Colonic mucosa (tissue), 4 donors: ENCODE data around the gene TCP1. TPM values are rescaled to one million over a fixed set of nuclear protein-coding genes. Genes with fewer than 3 reads are reported as not detected.

ENCODE experiments used
- DNase-seq: peaks from one replicate; pipeline ENCODE4 v3.0.0-alpha.2; 2020
- H3K27ac ChIP-seq: fragments of 200-600 bp; one replicate; pipeline ENCODE4 v1.8.0; 2021
- H3K27me3 ChIP-seq: fragments of 200-600 bp; one replicate; pipeline ENCODE4 v1.8.0; 2021
- H3K36me3 ChIP-seq: fragments of 200-600 bp; one replicate; pipeline ENCODE4 v1.8.0; 2021
- H3K4me1 ChIP-seq: fragments of 200-600 bp; one replicate; pipeline ENCODE4 v1.8.0; 2021; ENCODE audit warnings: mild to moderate bottlenecking
- H3K4me3 ChIP-seq: fragments of 200-600 bp; one replicate; pipeline ENCODE4 v1.8.0; 2021
- H3K9ac ChIP-seq, 2 donors: one replicate each; pipeline ENCODE4 v1.7.0; 2013; ENCODE audit warnings: control low read depth in 2 of 2, low read depth in 2 of 2, low read length in 2 of 2
- H3K9me3 ChIP-seq: fragments of 200-600 bp; one replicate; pipeline ENCODE4 v1.8.0; 2021
- intact Hi-C: fragments of 100-400 bp; cut with DNase I; formaldehyde crosslinking; loops from one replicate; pipeline ENCODE4 v1.14.1; 2022
- total RNA-seq, 2 donors: library from RNA; stranded (reverse); fragmentation: NEBNext Ultra II Directional in 1 of 2; extraction: Animal tissue kit (Norgen Biotek cat#: 25700) in 1 of 2; gene quantifications; one replicate each; pipeline ENCODE4 v1.2.1, GENCODE V29; 2021
- TF ChIP-seq, protein P1 (sequence below): fragments of 200-600 bp; IDR thresholded peaks from one replicate; pipeline ENCODE4 v1.8.0; 2022; ENCODE audit warnings: antibody characterized with exemption, mild to moderate bottlenecking
- donor health status: healthy.
- donor health status: DM: no; HTN: no; CAD: no.
- donor health status: DM: no; HTN: no; CAD: no.

TCP1 gene
- total RNA-seq, 2 donors from 2014 or later: 163 to 294 TPM

DNA sequence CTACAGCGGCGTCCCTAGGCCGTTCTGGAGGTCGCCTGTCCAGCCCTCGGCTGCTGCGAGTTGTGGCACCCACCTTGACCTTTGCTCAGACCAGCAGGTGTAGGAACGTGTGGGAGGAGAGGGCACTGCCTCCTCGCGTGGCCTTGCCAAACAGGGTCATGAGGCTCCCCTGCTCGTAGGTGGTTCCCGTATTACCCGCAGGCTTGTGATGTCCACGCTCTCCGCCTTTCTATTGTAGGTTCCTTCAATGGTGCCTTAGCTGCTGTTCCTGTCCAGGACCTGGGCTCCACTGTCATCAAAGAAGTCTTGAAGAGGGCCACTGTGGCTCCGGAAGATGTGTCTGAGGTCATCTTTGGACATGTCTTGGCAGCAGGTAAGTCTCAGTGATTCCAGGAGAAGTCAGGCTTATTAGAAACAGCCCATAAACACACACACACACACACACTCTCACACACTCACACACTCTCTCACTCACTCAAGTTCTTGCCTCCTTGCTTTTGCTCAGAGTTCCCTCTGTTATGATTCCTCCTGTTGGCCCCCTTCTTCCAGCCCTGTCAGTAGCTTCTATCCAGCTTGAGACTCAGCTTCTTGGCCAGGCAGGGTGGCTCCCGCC lies 26.6 kb downstream of the TCP1 start:
- intact Hi-C loops: no loop called here
- no peaks in the 10 kb centered on the region for H3K27me3 ChIP-seq
- DNase-seq: peak; percentile 28
- peak overlapping the region; percentile 100 for H3K27ac ChIP-seq
- peak overlapping the region; percentile 89 for H3K4me3 ChIP-seq
- TF ChIP-seq, protein P1, sequence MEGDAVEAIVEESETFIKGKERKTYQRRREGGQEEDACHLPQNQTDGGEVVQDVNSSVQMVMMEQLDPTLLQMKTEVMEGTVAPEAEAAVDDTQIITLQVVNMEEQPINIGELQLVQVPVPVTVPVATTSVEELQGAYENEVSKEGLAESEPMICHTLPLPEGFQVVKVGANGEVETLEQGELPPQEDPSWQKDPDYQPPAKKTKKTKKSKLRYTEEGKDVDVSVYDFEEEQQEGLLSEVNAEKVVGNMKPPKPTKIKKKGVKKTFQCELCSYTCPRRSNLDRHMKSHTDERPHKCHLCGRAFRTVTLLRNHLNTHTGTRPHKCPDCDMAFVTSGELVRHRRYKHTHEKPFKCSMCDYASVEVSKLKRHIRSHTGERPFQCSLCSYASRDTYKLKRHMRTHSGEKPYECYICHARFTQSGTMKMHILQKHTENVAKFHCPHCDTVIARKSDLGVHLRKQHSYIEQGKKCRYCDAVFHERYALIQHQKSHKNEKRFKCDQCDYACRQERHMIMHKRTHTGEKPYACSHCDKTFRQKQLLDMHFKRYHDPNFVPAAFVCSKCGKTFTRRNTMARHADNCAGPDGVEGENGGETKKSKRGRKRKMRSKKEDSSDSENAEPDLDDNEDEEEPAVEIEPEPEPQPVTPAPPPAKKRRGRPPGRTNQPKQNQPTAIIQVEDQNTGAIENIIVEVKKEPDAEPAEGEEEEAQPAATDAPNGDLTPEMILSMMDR: no peak
- peak overlapping the region; percentile 67 to 89 for H3K9ac ChIP-seq
- no peaks in the 10 kb centered on the region for H3K9me3 ChIP-seq
- no peaks in the 10 kb centered on the region for H3K36me3 ChIP-seq
- peaks cover 3% of the 10 kb centered on the region for H3K4me1 ChIP-seq

DNA sequence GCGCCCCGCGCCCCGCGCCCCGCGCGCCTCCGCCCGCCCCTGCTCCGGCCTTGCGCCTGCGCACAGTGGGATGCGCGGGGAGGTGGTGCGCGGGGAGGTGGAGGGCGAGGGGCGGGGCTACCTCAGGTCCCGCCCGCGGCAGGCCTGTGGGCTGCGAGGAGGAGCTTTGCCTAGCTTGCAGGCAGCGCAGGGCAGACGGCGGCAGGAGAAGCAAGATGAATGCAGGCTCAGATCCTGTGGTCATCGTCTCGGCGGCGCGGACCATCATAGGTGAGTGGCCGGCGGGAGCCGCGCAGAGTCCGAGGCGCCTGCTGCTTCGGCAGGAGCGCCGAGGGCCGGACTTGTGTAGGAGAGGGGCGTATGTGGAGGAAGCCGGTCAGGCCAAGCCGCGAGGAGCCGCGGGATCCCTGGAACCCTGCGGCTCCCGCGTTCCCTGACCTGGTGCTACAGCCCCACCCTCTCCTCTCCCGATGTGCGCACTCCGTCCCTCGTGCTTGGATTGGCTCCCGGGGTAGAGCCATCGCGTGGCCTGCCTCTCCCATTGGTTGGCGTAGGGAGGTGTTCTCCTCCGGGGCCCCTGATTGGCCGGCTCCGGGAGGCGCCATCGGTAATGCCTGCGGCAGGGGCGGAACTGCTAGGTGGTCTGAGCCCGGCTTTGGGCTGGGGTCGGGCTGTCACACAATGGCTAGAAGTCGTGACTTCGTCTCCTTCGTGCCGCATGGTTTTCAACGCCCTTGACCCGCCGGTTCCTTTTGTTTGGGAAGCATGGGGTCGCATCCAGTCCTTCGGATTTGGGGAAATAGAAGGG lies 27.3 kb downstream of the TCP1 start, which contains the start of gene ACAT2:
TSS of gene ACAT2 (plus strand) at position 173 of the 808 bp plus-strand sequence. CDS start at position 216, 43 bp downstream.
- intact Hi-C loops: no loop called here
- TF ChIP-seq, protein P1: no peak
- peaks cover 3% of the 10 kb centered on the region for H3K4me1 ChIP-seq

GRCh38 chr6:159761129-159761872 lies 28.1 kb downstream of the TCP1 start:
- H3K4me3 ChIP-seq: peak overlapping the region; percentile 89
- H3K27ac ChIP-seq: peak overlapping the region; percentile 100
- peak overlapping the region; percentile 76 to 87 for H3K9ac ChIP-seq
- TF ChIP-seq, protein P1: no peak
- H3K27me3 ChIP-seq: no peaks in the 10 kb centered on the region
- H3K9me3 ChIP-seq: no peaks in the 10 kb centered on the region
- no peaks in the 10 kb centered on the region for H3K36me3 ChIP-seq
- peak; percentile 37 for DNase-seq
- intact Hi-C loops: no loop called here
- H3K4me1 ChIP-seq: peaks cover 3% of the 10 kb centered on the region

More for the DNA sequence above, 27.3 kb downstream of the TCP1 start, which contains the start of gene ACAT2:
- Histone ChIP-seq H3K27ac (peak within 1 kb of the TSS; percentile 100), H3K9me3 (no peaks in the 10 kb centered on the region), H3K9ac (peak within 1 kb of the TSS; percentile 89 to 99), H3K36me3 (no peaks in the 10 kb centered on the region), H3K27me3 (no peaks in the 10 kb centered on the region), H3K4me3 (peak within 1 kb of the TSS; percentile 89)
- peak; percentile 97 for DNase-seq

- Histone ChIP-seq H3K4me1 (peaks cover 3% of the 10 kb centered on the region), H3K36me3 (no peaks in the 10 kb centered on the region), H3K27me3 (no peaks in the 10 kb centered on the region), H3K9me3 (no peaks in the 10 kb centered on the region), H3K9ac (peak overlapping the region in 1 of 2 donors; percentile 87), H3K27ac (peak overlapping the region; percentile 100), H3K4me3 (peak overlapping the region; percentile 89)
- DNase-seq: no peak
- intact Hi-C loops: no loop called here
- TF ChIP-seq, protein P1: no peak
Observed at GRCh38 chr6:159760602-159761057, 28.8 kb downstream of the TCP1 start.

GRCh38 chr6:159759645-159760044 lies 29.8 kb downstream of the TCP1 start:
- no peak overlapping the region for H3K9ac ChIP-seq
- no peaks in the 10 kb centered on the region for H3K9me3 ChIP-seq
- H3K4me3 ChIP-seq: no peak overlapping the region
- intact Hi-C loops: no loop called here
- H3K36me3 ChIP-seq: no peaks in the 10 kb centered on the region
- peaks cover 3% of the 10 kb centered on the region for H3K4me1 ChIP-seq
- H3K27ac ChIP-seq: no peak overlapping the region
- no peaks in the 10 kb centered on the region for H3K27me3 ChIP-seq
- TF ChIP-seq, protein P1: no peak
- no peak for DNase-seq
